Measurements from ENCODE around the gene TBX21.
A peak's percentile ranks its signal among the peaks of the same experiment; 100 is the strongest.

TBX21 gene

DNA sequence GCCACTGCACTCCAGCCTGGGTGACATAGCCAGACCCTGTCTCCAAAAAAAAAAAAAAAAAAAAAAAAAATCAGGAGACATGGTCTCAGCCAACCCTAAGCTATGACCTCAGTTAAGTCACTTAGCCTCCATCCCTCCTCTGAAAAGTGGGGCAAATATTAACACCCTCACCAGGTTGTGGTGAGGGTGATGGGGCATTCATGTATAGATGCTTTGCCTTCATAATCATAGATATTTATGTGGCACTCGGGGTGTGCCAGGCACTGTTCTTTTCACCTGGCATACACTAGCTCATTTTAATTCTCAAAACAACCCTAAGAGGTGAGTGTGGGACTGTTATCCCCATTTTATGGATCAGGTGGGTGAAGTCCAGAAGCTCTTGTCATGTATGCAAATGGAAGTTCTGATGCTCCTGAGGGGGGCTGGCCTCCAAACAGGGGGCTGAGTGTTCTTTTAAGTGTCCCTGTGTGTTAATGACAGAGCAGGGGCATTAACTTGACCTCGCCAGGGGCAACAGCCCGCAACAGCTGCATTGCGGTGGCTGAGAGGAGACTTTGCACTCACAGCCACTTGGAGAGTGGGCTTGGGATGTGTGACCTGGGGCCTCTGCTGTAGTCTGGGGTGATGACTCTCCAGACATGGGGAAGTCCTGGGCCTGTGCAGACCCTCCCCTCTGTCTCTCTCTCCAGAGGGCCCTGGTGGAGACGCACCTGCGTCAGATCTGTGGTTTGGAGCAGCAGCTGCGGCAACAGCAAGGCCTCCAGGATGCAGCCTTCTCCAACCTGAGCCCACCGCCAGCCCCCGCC lies 34.9 kb upstream of the TBX21 start:
- FAIRE-seq (peak; percentile 60), DNase-seq (ENCODE audit: insufficient read length, low spot score) (no peak)
- TF ChIP-seq POU2F2 (IDR thresholded peaks at IDR 0.05; ENCODE audit: low read depth, low read length) (no peak), POLR2AphosphoS5 (IDR thresholded peaks at IDR 0.05; ENCODE audit: low read depth, low read length) (no peak), TAF1 (IDR thresholded peaks at IDR 0.05; ENCODE audit: low read depth, low read length) (no peak), POLR2A (IDR thresholded peaks at IDR 0.05; ENCODE audit: low read depth, low read length) (no peak), PAX5 (IDR thresholded peaks at IDR 0.05; ENCODE audit: insufficient read depth, low read length, severe bottlenecking) (no peak), SPI1 (IDR thresholded peaks at IDR 0.05; ENCODE audit: low read depth, low read length) (no peak)

DNA sequence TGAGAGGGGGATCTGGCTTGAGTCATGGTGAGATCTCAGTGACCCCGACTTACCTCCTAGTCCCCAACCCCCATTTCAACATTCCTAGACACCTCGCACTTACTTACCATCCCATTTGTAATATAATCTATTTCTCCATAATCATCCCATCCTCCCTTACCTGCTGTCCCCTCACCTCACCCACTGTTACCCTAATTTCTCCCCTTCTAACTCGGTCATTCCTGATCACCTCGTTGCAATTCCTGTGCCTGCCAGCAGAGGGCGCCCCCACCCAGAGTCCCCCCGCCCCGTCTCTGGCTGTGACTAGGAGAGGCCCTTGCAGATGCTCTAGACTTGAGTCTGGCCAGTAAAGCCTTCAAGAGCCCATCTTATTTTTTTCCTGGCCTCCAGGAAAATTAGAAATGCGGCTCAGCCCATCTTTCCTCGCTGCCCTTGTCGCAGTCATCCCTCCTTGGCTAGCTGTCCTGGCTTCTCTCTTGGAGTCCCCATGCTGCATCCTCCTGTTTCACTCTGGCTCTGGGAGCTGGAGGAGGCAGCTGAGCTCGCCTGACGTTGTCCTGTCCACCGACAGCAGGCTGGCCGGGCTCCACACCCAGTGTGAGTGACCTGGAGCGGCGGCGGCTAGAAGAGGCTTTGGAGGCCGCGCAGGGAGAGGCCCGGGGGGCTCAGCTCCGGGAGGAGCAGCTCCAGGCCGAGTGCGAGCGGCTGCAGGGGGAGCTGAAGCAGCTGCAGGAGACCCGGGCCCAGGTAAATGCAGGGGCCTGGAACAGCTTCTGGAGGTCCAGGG lies 34.1 kb upstream of the TBX21 start:
- TF ChIP-seq POLR2AphosphoS5 (IDR thresholded peaks at IDR 0.05; ENCODE audit: low read depth, low read length) (no peak), PAX5 (IDR thresholded peaks at IDR 0.05; ENCODE audit: insufficient read depth, low read length, severe bottlenecking) (no peak), POU2F2 (IDR thresholded peaks at IDR 0.05; ENCODE audit: low read depth, low read length) (no peak), TAF1 (IDR thresholded peaks at IDR 0.05; ENCODE audit: low read depth, low read length) (no peak), SPI1 (IDR thresholded peaks at IDR 0.05; ENCODE audit: low read depth, low read length) (no peak), POLR2A (IDR thresholded peaks at IDR 0.05; ENCODE audit: low read depth, low read length) (no peak)
- FAIRE-seq (peak; percentile 84), DNase-seq (ENCODE audit: insufficient read length, low spot score) (peak; percentile 91)

DNA sequence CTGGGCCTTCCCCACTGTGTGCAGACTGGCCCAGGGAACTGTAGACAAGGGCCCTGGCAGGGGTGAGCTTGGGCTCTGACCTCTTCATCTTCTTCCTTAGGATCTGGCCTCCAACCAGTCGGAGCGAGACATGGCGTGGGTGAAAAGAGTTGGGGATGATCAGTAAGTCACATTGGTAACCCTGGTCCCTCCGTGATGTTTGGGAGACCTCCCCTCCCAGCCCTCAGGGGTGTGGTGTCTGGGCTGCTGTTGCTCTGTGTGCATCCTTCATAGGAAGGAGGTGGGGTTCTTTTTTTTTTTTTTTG lies 33.5 kb upstream of the TBX21 start:
- TF ChIP-seq POLR2A (IDR thresholded peaks at IDR 0.05; ENCODE audit: low read depth, low read length) (no peak), PAX5 (IDR thresholded peaks at IDR 0.05; ENCODE audit: insufficient read depth, low read length, severe bottlenecking) (no peak), SPI1 (IDR thresholded peaks at IDR 0.05; ENCODE audit: low read depth, low read length) (no peak), POU2F2 (IDR thresholded peaks at IDR 0.05; ENCODE audit: low read depth, low read length) (no peak), TAF1 (IDR thresholded peaks at IDR 0.05; ENCODE audit: low read depth, low read length) (no peak), POLR2AphosphoS5 (IDR thresholded peaks at IDR 0.05; ENCODE audit: low read depth, low read length) (no peak)
- DNase-seq (ENCODE audit: insufficient read length, low spot score) (no peak), FAIRE-seq (no peak)

GRCh38 chr17:47700471-47701449 lies 32.3 kb upstream of the TBX21 start:
- no peak for TF ChIP-seq POLR2A (IDR thresholded peaks at IDR 0.05; ENCODE audit: low read depth, low read length)
- no peak for TF ChIP-seq SPI1 (IDR thresholded peaks at IDR 0.05; ENCODE audit: low read depth, low read length)
- TF ChIP-seq PAX5 (IDR thresholded peaks at IDR 0.05; ENCODE audit: insufficient read depth, low read length, severe bottlenecking) = no peak
- no peak for TF ChIP-seq POU2F2 (IDR thresholded peaks at IDR 0.05; ENCODE audit: low read depth, low read length)
- TF ChIP-seq POLR2AphosphoS5 (IDR thresholded peaks at IDR 0.05; ENCODE audit: low read depth, low read length) = no peak
- no peak for TF ChIP-seq TAF1 (IDR thresholded peaks at IDR 0.05; ENCODE audit: low read depth, low read length)
- no peak for DNase-seq (ENCODE audit: insufficient read length, low spot score)
- FAIRE-seq = no peak

- no peak for FAIRE-seq
- no peak for DNase-seq (ENCODE audit: insufficient read length, low spot score)
- TF ChIP-seq PAX5 (IDR thresholded peaks at IDR 0.05; ENCODE audit: insufficient read depth, low read length, severe bottlenecking) (no peak), TAF1 (IDR thresholded peaks at IDR 0.05; ENCODE audit: low read depth, low read length) (no peak), SPI1 (IDR thresholded peaks at IDR 0.05; ENCODE audit: low read depth, low read length) (no peak), POLR2AphosphoS5 (IDR thresholded peaks at IDR 0.05; ENCODE audit: low read depth, low read length) (no peak), POLR2A (IDR thresholded peaks at IDR 0.05; ENCODE audit: low read depth, low read length) (no peak), POU2F2 (IDR thresholded peaks at IDR 0.05; ENCODE audit: low read depth, low read length) (no peak)
Measured at GRCh38 chr17:47701608-47702007, 31.4 kb upstream of the TBX21 start.

DNA sequence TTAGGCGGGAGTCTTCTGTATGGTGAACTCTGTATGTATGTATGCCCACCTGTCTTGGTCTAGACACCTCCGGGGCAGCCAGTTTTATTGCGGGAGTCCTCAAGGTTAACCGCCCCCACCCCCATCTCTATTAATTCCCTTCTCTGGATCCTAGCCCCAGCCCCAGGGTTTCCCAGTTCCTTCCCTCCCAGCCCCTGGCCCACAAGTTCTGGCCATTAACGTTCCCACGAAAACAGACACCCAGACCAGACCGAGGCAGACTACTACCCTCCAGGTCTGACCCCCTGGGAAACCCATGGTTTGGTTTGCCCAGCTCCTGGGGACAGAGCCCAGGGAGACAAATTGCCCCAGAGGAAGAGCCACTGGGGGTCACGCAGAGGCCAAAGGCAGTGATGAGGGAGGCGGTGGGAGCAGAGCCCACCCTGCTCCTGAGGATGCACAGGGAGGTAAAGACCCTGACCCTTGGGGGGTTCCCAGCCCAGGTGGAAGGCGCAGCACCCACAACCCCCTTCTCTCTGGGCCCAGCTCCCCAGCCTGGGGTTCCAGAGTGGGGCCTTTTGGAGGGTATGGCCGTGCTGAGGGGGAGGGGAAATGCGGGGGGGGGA lies 30.5 kb upstream of the TBX21 start:
- FAIRE-seq (no peak), DNase-seq (ENCODE audit: insufficient read length, low spot score) (no peak)
- no peak for TF ChIP-seq TAF1 (IDR thresholded peaks at IDR 0.05; ENCODE audit: low read depth, low read length)
- no peak for TF ChIP-seq POU2F2 (IDR thresholded peaks at IDR 0.05; ENCODE audit: low read depth, low read length)
- TF ChIP-seq POLR2AphosphoS5 (IDR thresholded peaks at IDR 0.05; ENCODE audit: low read depth, low read length) = no peak
- no peak for TF ChIP-seq PAX5 (IDR thresholded peaks at IDR 0.05; ENCODE audit: insufficient read depth, low read length, severe bottlenecking)
- TF ChIP-seq POLR2A (IDR thresholded peaks at IDR 0.05; ENCODE audit: low read depth, low read length) = no peak

- peak; percentile 34; the same call in 1 of the 2 replicates for TF ChIP-seq SPI1 (IDR thresholded peaks at IDR 0.05; ENCODE audit: low read depth, low read length)
- no peak for TF ChIP-seq TAF1 (IDR thresholded peaks at IDR 0.05; ENCODE audit: low read depth, low read length)
- DNase-seq (ENCODE audit: insufficient read length, low spot score) (no peak), FAIRE-seq (peak; percentile 55)
Measured at GRCh38 chr17:47703191-47703591, 29.8 kb upstream of the TBX21 start.

DNA sequence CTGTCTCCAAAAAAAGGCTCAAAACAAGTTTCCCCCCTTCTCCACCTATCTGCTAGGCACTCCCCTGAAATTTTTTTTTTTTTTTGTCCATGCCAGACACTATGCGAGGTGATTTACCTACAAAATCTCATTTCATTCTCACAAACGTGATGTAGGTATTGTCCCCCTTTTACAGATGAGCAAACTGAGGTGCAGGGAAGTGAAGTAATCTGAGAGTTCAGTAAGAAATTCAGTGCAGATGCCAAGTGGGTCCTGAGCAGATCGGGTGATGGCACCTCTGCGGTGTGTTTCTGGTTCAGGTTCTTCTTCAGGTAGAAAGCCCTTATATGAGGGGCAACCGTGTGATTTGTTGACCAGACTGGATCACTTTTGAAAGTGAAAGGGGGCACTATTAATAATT lies 29.4 kb upstream of the TBX21 start:
- DNase-seq (ENCODE audit: insufficient read length, low spot score) = no peak
- TF ChIP-seq TAF1 (IDR thresholded peaks at IDR 0.05; ENCODE audit: low read depth, low read length) (no peak), PAX5 (IDR thresholded peaks at IDR 0.05; ENCODE audit: insufficient read depth, low read length, severe bottlenecking) (no peak), SPI1 (IDR thresholded peaks at IDR 0.05; ENCODE audit: low read depth, low read length) (no peak), POU2F2 (IDR thresholded peaks at IDR 0.05; ENCODE audit: low read depth, low read length) (no peak), POLR2A (IDR thresholded peaks at IDR 0.05; ENCODE audit: low read depth, low read length) (no peak), POLR2AphosphoS5 (IDR thresholded peaks at IDR 0.05; ENCODE audit: low read depth, low read length) (no peak)
- no peak for FAIRE-seq
